Measurements from ENCODE around the gene NXF1.
"Not testable (repeated sequence)": the region's sequence is repeated elsewhere in the genome, so short reads cannot be mapped to it uniquely, and the experiment has no call there.

The NXF1 gene

DNA sequence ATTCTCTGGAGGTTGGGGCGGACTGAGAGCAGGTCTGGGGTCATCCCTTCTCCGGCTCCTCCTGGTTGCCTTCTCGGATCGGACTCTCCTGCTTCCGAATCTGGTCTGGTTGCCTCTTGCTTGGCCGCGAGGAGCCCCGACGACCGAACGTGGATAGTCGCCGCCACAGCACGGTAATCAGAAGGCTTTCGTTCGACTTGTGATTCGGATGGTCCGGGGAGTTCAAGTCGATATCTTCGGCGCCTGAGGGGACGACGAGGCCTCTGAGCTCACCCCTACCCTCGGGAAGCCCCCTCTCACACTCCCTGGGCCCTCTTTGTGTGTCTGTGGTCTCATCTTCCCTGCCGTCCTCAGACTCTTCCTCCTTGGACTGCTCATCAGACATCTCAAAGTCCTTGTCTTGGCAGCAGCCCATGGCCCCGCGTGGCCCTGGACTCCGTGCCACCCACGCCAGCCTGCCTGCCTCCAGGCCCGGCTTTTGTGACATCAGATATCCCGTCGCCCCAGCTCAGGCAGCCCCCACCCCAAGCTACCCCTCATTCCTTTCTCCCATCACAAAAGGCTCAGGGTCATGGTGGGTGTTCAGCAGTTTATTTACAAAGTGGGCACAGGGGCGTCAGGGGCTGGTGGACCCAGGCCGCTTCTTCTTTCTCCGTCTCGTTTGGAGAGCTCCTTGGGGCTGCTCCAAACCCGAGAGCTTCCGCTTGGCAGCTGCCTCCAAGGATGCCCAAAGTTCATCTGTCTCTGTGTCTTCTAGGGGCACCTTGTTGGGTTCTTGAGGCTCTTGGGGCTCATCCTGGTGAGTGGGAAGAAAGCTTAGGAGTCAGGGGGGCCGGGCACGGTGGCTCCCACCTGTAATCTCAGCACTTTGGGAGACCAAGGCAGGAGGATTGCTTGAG lies 27.3 kb upstream of the NXF1 start, which contains the start of gene TEX54:
TSS of gene TEX54 (minus strand) at position 506 of the 899 bp plus-strand sequence.
- no peak for DNase-seq (ENCODE audit: low spot score)

- DNase-seq (ENCODE audit: low spot score) = peak; percentile 99
These were observed 26.5 kb upstream of the NXF1 start, which contains the start of gene STX5 for GRCh38 chr11:62831520-62832335. Gene STX5, minus strand, starts transcription at chr11:62832051. Its CDS starts 808 bp downstream, at chr11:62831243.

GRCh38 chr11:62830904-62831519 lies 25.8 kb upstream of the NXF1 start:
- DNase-seq (ENCODE audit: low spot score) = no peak

GRCh38 chr11:62828130-62828529 lies 22.9 kb upstream of the NXF1 start:
- DNase-seq (ENCODE audit: low spot score) = not testable (repeated sequence)

DNA sequence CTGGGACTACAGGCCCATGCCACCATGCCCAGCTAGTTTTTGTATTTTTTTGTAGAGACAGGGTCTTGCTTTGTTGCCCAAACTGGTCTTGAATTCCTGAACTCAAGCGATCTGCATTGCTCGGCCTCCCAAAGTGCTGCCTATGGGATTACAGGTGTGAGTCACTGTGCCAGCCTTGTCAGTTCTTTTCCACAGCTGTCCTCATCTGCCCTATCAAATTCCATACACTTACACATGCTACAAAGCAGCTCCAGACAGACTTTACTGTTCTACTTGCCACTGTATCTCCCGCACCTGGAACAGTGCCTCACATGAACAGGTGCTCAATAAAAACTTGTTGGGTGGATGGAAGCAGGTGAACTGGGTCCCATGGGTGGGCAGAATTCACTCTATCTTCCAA lies 18.4 kb upstream of the NXF1 start:
- no peak for DNase-seq (ENCODE audit: low spot score)

DNA sequence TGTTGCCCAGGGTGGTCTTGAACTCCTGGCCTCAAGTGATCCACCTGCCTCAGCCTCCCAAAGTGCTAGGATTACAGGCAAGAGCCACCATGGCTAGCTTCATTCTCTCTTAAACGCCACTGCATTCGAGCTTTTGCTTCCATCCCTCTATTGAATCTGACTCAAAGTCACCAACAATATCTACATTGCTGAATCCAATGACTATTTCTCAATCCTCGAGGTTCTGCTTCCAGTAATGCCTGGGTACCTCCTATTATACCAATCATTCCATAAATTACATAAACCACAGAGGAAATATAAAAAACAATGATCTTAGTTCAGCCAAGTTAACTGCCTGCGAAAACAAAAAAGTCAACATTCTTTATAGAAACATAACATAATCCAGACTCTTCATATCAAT lies 11.9 kb upstream of the NXF1 start:
- DNase-seq (ENCODE audit: low spot score) = no peak

- DNase-seq (ENCODE audit: low spot score) = no peak
These were observed 11.3 kb upstream of the NXF1 start for GRCh38 chr11:62816557-62816956.

DNA sequence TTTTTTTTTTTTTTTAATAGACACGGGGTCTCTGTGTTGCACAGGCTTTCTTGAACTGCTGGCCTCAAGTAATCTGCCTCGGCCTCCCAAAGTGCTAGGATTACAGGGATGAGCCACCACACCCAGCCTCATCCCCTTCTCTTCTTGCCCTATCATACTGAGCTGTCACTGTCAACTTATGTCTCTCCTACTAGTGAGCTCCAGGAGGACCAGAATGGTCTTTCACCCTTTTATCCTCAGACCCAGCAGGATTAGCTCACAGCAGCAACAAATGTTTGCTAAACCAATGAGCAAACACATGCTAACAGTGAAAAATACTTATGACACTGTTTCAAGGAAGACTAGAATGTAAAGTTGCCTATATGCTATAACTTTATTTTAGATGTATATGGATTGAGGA lies 6.4 kb upstream of the NXF1 start:
- no peak for DNase-seq (ENCODE audit: low spot score)

- DNase-seq (ENCODE audit: low spot score) = no peak
These were observed 5.5 kb upstream of the NXF1 start for GRCh38 chr11:62810748-62811147.

GRCh38 chr11:62806611-62807121 lies 1.4 kb upstream of the NXF1 start:
- DNase-seq (ENCODE audit: low spot score) = no peak

- no peak for DNase-seq (ENCODE audit: low spot score)
These were observed 761 bp upstream of the NXF1 start for GRCh38 chr11:62805961-62806441.

- no peak for DNase-seq (ENCODE audit: low spot score)
These were observed 747 bp downstream of the NXF1 start for GRCh38 chr11:62804310-62805075.

DNA sequence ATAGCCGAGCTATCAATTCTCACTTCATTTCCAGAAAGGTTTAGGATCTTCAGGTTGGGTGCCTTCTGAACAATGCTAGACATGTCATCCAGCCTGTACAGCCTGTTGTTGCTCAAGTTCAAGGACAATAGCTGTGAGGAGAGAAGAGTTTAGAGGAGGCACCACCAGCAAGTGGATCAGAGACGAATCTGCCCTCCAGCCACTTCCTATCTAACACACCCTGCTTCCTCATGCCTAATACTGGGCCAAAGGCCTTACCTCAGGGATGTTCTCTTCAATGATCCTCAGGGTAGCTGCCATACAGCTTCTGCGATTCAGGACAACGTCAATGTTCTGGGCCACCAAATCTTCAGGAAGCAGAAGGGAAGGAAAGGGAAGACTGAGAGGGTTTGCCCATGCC lies 4.2 kb downstream of the NXF1 start:
- no peak for DNase-seq (ENCODE audit: low spot score)

- no peak for DNase-seq (ENCODE audit: low spot score)
These were observed 5.8 kb downstream of the NXF1 start for GRCh38 chr11:62799486-62799885.

- DNase-seq (ENCODE audit: low spot score) = no peak
These were observed 9.0 kb downstream of the NXF1 start for GRCh38 chr11:62796281-62796680.

- DNase-seq (ENCODE audit: low spot score) = no peak
These were observed 11.0 kb downstream of the NXF1 start for GRCh38 chr11:62794201-62794775.

GRCh38 chr11:62792202-62792575 lies 13.1 kb downstream of the NXF1 start:
- DNase-seq (ENCODE audit: low spot score) = no peak

GRCh38 chr11:62791501-62792201 lies 13.6 kb downstream of the NXF1 start, which contains the start of gene TMEM223:
Gene TMEM223, minus strand, starts transcription at chr11:62792006. Its CDS starts 12 bp downstream, at chr11:62791994.
- peak; percentile 88 for DNase-seq (ENCODE audit: low spot score)

GRCh38 chr11:62789576-62789975 lies 15.7 kb downstream of the NXF1 start:
- DNase-seq (ENCODE audit: low spot score) = no peak

DNA sequence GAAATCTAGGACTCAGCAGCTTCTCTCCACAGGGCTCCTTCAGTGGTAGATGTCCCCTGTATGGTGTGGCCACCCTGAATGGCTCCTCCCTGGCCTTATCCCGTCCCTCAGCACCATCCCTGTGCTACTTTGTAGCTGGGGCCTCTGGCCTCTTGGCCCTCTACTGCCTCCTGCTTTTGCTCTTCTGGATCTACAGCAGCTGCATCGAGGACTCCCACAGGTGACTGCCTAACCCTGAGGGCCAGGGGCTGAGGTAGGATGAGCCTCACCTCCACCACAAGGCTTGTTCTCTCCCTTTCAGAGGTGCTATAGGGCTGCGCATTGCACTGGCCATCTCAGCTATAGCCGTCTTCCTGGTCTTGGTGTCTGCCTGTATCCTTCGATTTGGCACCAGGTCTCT lies 16.2 kb downstream of the NXF1 start:
- no peak for DNase-seq (ENCODE audit: low spot score)

Data from CD4-positive, alpha-beta T cell treated with Interleukin-6 at 100 ng/mL for 8 hours (primary cell).